ENCODE results near the gene CLEC2L. TPM values are rescaled to one million over a fixed set of nuclear protein-coding genes. Genes with fewer than 3 reads are reported as not detected.

The CLEC2L gene
- total RNA-seq, 3 donors from 2014 or later, result not detected

GRCh38 chr7:139588632-139589031, 65.1 kb downstream of the CLEC2L start:
- intact Hi-C loops (cut with DNase I; ENCODE audit: low total_unique reads), result no loop called here
- DNase-seq (ENCODE audit: low spot score in 2 of 2), result peak in 1 of 2 donors; percentile 19
- Histone ChIP-seq H3K27ac (peak overlapping the region in 1 of 2 donors; percentile 63), H3K4me1 (no peaks in the 10 kb centered on the region), H3K4me3 (no peak overlapping the region), H3K27me3 (no peaks in the 10 kb centered on the region), H3K9me3 (no peaks in the 10 kb centered on the region), H3K36me3 (no peaks in the 10 kb centered on the region)
- TF ChIP-seq POLR2A (IDR thresholded peaks at IDR 0.05) (no peak), CTCF (IDR thresholded peaks at IDR 0.05) (no peak), POLR2AphosphoS5 (IDR thresholded peaks at IDR 0.05) (no peak)

DNA sequence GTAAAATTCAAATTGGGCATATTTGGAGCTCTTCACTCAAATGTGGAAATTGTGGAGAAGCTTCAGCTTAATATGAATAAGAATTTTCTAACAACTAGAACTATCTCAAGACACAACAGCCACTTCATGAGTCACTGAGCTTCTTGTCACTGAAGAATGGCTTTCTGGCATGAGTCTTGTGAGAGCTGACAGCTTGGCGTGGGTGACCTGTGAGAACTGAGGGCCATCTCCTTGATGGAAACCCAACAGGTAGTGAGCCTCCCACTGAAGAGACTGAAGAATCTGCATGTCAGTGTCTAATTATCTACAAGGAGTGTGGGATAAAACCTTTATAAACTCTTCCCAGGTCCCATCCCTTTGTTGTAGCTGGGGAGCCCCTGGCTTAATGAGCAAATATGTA, 66.0 kb downstream of the CLEC2L start:
- TF ChIP-seq POLR2AphosphoS5 (IDR thresholded peaks at IDR 0.05) (no peak), POLR2A (IDR thresholded peaks at IDR 0.05) (no peak), CTCF (IDR thresholded peaks at IDR 0.05) (no peak)
- intact Hi-C loops (cut with DNase I; ENCODE audit: low total_unique reads), result no loop called here
- H3K4me1 ChIP-seq, result no peaks in the 10 kb centered on the region
- no peaks in the 10 kb centered on the region for H3K36me3 ChIP-seq
- no peak for DNase-seq (ENCODE audit: low spot score in 2 of 2)
- H3K27me3 ChIP-seq, result no peaks in the 10 kb centered on the region
- no peaks in the 10 kb centered on the region for H3K9me3 ChIP-seq
- no peak overlapping the region for H3K4me3 ChIP-seq
- no peak overlapping the region for H3K27ac ChIP-seq

DNA sequence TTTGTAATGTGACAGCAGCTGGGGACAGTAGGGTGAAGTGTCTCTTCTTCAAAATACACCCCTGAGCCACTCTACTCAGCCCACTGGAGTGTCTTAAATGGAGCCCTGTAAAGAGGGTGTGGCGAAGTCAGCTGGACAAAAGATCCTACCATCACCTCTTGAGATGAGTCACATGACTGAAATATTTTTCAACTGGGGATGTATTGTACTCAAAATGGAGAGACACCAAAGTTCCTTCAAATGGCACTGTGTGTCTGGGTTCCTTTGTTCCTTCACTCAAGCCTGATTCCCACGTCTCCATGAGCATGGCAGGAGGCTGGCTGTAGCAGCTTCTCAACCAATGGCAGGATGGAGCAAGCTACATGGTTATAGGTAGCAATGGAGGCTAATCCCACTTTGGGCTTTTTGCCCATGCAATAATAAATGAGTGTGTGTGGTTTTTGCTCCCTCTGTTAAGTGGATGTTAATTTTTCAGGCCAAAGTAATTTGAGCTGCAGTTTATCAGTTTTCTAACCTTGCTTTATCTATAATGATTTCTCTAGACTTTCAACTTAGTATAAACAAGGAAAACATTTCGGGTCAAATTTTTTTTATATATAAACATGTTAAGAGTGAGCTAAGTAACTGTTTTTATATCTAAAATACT, 68.2 kb downstream of the CLEC2L start:
- Histone ChIP-seq H3K27me3 (no peaks in the 10 kb centered on the region), H3K9me3 (no peaks in the 10 kb centered on the region), H3K4me3 (no peak overlapping the region), H3K4me1 (no peaks in the 10 kb centered on the region), H3K36me3 (no peaks in the 10 kb centered on the region), H3K27ac (no peak overlapping the region)
- no peak for DNase-seq (ENCODE audit: low spot score in 2 of 2)
- TF ChIP-seq CTCF (IDR thresholded peaks at IDR 0.05) (no peak), POLR2AphosphoS5 (IDR thresholded peaks at IDR 0.05) (no peak), POLR2A (IDR thresholded peaks at IDR 0.05) (no peak)
- intact Hi-C loops (cut with DNase I; ENCODE audit: low total_unique reads), result no loop called here

DNA sequence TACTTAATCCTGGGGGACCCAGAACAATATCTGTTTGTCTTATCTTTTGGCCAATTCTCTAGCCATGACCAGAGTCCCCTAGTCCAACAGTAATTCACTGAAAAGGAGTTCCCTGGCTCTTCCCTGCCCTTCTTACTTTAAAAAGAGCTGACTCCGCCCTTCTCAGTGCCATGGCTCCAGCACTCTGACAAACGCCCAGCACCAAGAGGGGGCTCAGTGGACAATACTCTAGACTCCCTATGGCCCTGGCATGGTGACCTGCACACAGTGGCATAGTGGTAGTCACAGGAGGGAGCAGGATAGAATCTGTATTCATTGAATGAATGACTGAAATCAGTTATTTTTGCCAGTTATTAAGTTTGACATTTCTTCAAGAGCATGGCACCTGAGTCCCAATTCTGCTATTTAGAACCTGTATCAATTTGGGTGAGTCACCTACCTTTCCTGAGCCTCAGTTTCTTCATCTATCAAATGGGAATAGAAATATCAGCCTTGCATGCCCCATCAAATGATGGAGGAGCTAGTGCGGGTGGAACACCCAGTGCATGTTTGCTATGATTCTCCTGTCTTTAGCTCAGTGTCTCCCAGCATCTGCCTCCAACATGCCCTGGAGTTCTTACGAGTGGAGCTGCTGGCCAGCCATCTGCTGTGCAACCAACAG, 69.4 kb downstream of the CLEC2L start:
- H3K36me3 ChIP-seq, result no peaks in the 10 kb centered on the region
- no peak for TF ChIP-seq POLR2A (IDR thresholded peaks at IDR 0.05)
- TF ChIP-seq CTCF (IDR thresholded peaks at IDR 0.05), result no peak
- no peak for TF ChIP-seq POLR2AphosphoS5 (IDR thresholded peaks at IDR 0.05)
- intact Hi-C loops (cut with DNase I; ENCODE audit: low total_unique reads), result no loop called here

GRCh38 chr7:139594090-139594489, 70.6 kb downstream of the CLEC2L start:
- Histone ChIP-seq H3K27ac (no peak overlapping the region), H3K9me3 (no peaks in the 10 kb centered on the region), H3K36me3 (no peaks in the 10 kb centered on the region), H3K4me1 (no peaks in the 10 kb centered on the region), H3K27me3 (no peaks in the 10 kb centered on the region), H3K4me3 (no peak overlapping the region)
- TF ChIP-seq CTCF (IDR thresholded peaks at IDR 0.05) (no peak), POLR2AphosphoS5 (IDR thresholded peaks at IDR 0.05) (no peak), POLR2A (IDR thresholded peaks at IDR 0.05) (no peak)
- no peak for DNase-seq (ENCODE audit: low spot score in 2 of 2)
- intact Hi-C loops (cut with DNase I; ENCODE audit: low total_unique reads), result no loop called here

More for the DNA sequence above, 69.4 kb downstream of the CLEC2L start:
- Histone ChIP-seq H3K4me1 (no peaks in the 10 kb centered on the region), H3K4me3 (no peak overlapping the region), H3K27ac (no peak overlapping the region), H3K9me3 (no peaks in the 10 kb centered on the region), H3K27me3 (no peaks in the 10 kb centered on the region)
- no peak for DNase-seq (ENCODE audit: low spot score in 2 of 2)

Data from breast epithelium (tissue), 4 donors.